ENCODE measurements around the gene SERINC5.
A peak's percentile ranks its signal among the peaks of the same experiment; 100 is the strongest.
"Not testable (repeated sequence)": the region's sequence is repeated elsewhere in the genome, so short reads cannot be mapped to it uniquely, and the experiment has no call there.

SERINC5 gene

DNA sequence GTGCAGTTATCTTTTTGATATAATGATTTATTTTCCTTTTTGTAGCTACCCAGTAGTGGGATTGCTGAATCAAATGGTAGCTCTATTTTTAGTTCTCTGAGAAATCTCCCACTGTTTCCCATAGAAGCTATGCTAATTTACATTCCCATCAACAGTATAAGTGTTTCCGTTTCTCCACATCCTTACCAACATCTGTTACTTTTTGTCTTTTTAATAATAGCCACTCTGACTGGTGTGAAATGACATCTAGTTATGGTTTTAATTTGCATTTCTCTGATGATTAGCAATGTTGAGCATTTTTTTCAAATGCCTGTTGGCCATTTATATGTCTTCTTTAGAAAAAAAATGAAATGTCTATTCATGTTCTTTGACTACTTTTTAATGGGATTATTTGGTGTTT, 94.7 kb downstream of the SERINC5 start:
- DNase-seq = no peak

DNA sequence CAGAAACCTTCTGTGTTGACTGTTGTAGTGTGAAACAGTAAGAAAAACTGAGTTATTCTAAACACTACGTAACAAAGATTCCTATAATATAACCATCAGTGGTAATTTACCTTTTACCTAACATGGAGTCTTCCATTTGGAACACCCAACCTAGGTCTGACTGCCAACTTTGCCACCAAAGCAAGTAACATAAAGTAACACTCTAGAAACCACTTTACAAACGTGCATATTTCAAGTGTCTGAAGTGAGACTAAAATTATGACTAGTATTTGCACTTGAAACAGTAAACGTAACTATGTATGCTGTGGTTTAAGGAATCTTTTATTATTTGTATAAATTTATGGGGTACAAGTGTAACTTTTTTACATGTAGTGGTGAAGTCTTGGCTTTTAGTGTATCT, 95.6 kb downstream of the SERINC5 start:
- DNase-seq = no peak

DNA sequence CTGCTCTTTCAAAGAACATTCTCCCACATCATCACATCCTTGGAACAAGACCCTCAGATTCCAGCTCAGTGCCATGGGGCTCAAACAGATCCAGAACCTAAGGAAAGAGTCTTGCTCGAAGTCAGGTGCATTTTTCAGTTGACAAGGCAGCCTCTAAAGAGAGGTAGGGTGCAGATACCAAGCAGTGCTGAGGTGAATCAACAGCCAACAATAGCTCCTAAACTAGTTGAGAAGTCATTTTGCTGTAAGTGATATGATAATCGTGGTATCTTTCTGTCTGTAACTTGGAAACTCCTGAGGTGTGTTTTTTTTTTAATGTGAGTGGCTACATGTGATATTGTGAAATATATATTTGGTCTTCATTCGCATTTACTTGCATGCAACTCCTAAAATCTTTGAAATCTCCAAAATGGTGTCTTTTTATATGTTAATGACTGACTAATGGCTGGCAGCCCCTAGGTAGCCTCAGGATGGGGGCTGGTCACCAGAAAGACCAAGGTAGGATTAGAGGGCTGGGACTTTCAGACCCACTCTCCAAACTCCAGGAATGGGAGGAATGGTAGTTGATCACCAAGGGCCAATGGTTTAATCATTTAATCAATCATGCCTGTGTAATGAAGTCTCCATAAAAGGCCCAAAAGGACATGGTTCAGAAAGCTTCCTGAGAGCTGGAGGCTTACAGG, 96.6 kb downstream of the SERINC5 start:
- DNase-seq = no peak

DNA sequence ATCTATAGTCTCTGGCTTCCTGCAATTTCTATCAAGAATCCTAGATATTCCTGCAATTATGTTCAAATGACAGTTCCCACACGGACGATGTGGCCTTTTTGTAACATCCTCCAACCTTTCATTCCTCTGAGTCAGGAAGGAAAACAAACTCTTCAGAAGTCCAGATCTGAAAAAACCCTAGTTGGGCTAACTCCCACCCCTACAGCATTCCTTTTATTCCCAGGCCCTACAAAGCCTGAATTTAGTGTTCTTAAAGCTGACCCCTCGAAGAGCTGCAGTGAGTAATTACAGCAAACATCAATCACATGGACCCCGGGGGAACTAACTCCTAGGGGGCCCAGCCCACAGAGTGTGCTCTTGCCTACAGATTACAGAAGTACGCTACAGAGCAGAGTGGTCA, 99.7 kb downstream of the SERINC5 start:
- DNase-seq = no peak

DNA sequence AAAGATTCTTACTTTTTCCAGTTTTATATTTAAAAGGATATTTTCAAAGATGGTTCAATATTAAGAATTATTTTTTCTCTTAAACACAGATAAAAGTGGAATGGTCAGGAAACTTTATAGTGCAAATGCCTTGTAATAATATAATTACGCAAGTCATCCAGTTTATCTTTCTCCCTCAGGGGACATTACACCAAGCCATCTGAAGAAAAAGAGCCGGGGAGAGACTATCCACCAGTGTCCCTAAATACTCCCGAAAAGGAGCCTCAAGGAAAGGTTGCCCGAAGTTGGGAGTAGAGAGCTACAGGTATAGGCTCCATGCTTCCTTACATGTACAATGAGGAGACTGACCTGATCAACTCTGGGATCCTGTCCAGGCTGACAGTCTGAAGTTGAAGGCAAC, 101.1 kb downstream of the SERINC5 start:
- no peak for DNase-seq

DNA sequence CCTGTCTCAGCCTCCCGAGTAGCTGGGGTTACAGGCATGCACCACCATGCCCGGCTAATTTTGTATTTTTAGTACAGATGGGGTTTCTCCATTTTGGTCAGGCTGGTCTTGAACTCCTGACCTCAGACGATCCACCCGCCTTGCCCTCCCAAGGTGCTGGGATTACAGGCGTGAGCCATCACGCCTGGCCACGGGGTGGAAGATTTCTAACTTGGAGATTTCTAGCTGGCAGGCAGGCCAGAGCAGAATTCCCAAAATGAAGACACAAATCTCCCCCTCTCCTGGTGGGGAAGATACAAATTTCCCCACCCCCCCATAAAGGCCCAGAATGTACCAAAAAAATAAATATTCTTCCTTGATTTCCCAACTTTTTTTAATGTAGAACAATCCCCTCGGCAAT, 101.6 kb downstream of the SERINC5 start:
- not testable (repeated sequence) for DNase-seq

DNA sequence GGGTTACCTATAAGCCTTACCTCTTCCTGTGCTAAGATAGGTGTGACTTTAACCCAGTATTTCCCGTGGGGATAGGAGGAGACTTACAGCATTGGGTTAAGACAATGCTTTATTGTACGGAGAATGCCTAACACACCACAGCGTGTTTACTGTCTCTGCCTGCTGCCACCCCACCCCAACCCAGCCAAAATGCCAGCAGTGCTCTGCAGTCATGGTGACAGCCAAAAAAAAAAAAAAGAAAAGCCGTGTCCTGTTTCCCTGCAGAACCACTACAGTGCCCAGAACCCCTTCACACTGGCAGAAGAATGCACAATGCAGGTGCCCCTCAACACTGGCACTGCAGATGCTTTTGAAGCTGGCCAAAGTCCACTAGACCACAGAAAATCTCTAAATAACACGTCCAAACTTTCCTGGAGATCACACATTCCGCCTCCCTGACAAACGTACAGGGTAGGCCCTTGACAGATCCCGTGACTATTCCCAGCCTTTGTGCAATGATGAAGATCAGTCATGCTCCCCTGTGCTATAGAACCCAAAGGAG, 102.2 kb downstream of the SERINC5 start:
- no peak for DNase-seq

DNA sequence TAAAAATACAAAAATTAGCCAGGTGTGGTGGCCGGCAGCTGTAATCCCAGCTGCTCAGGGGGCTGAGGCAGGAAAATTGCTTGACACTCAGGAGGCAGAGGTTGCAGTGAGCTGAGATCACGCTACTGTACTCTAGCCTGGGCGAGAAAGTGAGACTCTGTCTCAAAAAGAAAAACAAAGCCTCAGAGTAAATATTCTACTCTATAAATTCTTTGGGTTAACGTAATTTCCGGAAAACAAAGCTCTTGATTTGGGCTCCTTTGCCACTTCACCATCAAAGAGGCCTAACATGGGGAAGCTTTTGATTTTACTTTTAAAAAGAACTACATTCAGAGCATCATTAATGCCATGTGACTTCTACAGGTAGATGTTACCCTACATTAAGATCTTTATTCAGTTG, 103.1 kb downstream of the SERINC5 start:
- DNase-seq = no peak

DNA sequence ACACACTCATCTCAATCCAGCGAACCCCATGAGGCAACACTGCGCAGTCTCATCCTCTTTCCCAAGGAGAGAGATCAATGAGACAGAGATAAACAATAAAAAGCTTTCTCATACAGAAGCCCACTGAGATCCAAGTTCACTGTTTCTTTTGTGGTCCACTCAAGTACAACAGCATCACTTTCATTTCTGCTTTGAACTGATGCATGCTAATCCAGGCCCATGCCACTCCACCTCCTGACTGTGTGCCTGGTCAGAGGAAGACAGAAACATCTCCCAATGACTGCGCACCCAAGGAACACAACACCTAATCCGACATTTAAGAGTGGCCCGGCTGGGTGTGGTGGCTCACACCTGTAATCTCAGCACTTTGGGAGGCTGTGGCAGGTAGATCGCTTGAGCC, 104.0 kb downstream of the SERINC5 start:
- DNase-seq = no peak

DNA sequence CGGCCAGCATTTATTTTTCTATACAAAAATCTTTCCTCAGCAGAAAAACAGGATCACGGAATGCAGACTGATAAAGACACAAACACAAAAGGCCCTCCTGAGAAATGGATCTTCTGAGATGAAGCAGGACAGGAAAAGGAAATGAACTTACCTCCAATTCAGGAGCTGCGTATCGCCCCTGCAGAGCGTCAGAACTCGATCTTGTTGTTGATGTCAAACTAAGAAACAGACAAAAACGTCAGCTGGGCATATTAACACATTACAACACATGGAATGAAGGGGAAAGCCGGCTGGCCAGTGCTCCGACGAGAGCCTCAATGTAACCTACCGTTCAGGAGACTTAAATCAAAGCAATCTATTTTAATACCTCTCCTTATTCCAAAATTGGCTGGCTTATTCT, 105.1 kb downstream of the SERINC5 start:
- no peak for DNase-seq

DNA sequence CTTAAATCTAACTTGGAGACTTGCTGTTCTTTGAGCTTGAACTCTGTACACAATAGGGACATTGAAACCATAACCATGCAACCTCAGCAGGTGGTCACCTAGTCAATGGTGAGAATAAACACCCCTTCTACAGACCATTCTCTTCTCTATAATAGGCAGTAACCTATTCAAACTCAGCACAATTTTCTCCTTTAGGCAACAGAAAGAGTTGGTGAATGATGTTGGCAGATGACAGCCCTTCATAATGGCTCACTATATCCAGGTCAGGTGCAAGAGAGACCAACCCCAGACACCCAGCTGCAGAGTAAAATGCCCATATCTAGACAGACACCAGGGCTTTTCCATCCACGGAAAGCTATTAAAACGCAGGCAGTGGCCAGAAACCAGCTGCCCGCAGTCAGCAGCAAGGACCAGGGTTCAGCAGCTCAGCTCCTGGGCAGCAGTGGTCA, 106.7 kb downstream of the SERINC5 start:
- no peak for DNase-seq

DNA sequence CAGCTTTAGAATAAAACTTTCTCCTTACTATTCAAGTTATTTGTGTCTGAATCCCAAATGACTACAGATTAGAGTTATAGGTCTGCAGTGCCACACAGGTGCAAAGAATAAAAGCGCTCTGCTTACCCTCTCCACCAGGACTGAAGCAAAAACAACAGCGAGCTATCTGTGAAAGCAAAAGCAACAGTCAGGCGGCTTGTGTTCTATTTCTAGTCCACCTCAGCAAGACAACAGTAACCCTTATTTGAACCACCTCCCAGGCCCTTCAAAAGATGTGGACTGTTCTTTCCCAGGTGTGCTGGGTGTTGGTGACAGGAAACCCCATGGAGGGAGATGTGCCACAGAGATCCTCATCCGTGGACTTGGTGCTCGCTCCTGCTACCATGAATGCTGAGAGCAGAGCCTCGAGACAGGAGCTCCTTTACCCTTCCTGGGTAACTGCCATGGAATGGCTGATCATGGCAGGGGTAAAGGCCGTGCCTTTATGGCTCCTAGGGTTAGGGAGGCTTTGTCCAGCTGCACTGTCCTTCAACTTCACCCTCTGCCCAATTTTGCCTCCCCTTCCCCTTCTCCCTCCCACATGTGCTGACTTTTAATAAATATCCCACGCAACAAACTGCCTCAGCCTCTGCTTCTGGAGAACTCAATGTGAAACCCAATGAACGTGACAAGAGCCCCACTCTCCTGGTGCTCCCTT, 108.6 kb downstream of the SERINC5 start:
- no peak for DNase-seq

DNA sequence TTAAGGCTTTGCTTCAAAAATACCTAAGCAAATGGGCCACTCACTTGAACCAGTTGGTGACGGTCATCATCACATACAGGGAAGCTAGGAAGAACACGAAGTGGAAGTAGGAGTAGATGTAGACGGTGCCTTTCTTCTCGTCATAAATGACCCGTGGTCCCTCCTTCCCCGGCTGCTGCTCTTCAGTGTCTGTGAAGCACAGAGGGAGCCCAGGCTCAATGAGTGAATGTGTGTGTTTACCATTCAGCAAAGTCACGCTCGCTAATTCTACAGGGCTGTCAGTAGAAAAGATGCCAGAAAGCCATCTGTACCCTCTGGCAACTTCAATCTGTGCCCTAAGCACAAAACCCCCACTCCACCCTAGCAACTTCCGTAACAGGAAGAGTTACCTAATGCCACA, 109.8 kb downstream of the SERINC5 start:
- no peak for DNase-seq

DNA sequence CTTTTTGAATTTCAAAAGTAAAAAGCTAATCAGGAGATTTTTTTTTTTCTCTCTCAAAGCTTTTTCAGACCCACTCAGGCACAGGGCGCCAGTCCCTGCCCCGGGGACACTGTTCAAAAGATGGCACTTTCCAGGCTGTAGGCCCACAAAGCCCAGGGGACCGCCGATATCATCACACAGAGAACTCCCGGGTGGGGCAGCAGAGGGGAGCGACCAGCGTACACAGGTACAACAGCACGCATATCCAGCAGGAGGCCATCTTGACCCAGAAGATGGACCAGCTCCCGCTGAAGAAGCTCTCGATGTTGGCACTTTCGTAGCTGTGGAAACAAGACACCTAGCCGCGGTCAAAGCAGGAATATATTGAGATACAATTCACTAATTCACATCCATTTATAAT, 112.4 kb downstream of the SERINC5 start:
- DNase-seq = no peak

DNA sequence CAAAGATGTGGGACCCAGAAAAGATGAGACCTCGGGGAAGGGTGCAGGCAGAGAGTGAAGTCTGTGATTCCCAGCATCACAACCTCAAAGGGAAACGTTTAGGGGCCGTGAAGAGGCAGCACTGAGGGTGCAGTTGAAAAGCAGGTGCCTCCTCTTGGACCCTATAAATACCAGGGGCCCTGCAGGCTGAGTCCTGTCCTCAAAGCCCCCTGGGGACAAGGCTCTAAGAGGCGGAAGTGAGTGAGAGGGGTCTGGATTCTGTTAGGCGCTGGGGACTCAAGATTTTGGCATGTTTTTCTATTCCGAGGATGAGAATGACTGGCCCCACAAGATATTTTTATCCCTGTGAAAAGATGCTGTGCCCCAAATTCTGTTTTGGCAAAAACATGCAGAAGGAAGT, 112.9 kb downstream of the SERINC5 start:
- no peak for DNase-seq

DNA sequence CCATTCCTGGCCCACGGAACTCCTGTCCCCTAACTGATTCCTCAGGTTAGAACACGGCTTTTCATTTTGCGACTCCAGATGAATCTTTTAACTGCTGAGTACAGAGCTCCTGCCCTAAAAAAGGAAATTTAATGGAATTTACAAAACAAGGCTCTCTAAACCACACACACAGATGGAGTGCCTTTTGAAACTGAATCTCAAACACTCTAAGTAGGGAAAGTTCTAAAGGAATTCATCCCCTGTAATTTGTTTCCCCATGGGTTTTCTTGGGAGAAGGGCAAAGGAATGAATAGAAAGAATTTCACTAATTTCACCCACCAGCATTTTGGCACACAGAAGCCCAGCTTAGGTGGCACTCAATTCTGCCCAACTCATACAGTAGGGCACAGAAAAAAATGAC, 114.2 kb downstream of the SERINC5 start:
- DNase-seq = no peak

DNA sequence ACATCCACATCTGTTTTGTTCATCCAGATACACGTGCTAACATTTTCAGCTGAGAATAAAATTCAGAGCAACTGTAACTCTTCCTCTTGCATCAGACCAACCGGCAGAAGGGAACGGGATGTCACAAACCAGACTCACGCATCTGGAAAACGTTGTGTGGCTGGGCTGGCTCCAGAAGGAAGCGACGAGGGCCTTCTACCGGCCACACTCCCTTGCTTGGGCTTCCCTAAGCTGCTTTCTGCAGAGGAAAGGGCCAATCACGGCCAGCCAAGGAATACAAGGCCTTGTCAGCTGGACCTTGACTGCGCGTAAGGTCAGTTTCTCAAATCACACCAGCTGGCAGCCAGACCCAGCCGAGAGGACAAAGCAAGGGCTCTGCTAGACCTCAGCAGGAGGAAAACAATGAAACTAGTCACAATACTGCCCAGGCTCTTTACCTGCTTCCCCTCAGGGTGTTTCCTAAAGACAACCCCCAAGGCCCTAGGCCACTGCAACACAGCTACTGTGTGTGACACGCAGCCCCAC, 114.6 kb downstream of the SERINC5 start:
- DNase-seq = no peak

DNA sequence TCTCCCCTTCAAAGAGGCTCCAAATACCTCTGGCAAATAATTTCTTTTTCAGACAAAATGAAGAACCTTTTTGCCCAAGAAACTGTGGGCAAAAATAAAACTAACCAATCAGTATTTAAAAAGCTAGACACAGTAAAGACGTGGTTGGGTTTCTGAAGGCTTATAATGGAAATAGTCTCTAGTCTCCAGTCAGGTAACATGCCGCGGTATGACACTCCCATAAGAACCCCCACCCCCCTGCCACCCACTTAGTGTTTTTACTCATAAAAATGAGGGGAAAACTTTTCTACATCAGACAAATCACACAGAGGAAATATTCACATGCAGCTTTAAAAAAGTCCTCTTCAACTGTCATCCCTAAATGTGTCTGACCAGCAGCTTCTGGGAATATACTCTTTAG, 115.4 kb downstream of the SERINC5 start:
- DNase-seq = peak; percentile 72

DNA sequence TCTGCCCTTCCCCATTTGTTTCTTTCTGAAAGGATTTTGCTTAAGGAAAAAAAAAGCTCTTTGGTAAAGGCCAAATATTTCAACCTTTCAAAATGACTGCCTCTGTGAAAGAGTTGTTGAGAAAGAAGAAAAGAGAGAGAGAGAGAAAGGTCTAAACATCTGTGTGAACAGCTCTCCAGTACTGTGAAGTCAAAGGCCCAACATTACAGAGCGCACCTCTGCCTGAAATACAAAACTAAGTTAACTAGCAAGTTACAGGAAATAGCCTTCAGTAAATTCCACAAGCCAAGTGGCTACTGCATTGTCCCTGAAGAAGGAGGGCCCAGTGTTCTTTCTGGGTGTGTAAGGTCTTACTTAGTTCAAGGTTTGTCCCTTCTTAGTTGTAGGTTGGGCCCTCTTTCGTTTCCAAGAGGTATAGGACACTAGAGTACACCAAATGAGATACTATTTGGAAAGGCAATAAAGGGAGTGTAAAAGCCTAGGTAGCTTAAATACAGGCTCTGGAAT, 116.3 kb downstream of the SERINC5 start:
- no peak for DNase-seq

DNA sequence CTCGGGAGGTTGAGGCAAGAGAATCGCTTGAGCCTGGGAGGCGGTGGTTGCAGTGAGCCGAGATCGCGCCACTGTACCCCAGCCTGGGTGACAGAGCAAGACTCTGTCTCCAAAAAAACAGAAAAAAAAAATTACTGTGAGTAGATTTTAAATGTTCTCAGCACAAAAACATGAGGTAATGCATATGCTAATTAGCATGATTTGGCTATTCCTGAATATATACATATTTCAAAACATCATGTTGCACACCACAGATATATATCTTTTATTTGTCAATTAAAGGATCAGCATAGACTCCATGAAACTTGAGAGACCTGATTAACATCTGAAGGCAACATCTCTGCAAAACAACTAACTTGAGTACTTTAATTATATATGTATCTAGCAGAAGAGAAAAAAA, 117.4 kb downstream of the SERINC5 start:
- DNase-seq = no peak

DNA sequence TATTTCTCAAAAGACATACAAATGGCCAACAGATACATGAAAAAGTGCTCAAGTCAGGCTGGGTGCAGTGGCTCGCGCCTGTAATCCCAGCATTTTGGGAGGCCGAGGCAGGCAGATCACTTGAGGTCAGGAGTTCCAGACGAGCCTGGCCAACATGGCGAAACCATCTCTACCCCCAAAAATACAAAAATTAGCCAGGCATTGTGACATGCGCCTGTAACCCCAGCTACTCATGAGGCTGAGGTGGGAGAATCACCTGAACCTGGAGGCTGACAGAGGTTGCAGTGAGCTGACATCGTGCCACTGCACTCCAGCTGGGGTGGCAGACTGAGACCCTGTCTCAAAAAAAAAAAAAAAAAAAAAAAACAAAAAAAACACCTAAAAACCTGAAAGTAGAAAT, 119.0 kb downstream of the SERINC5 start:
- not testable (repeated sequence) for DNase-seq

DNA sequence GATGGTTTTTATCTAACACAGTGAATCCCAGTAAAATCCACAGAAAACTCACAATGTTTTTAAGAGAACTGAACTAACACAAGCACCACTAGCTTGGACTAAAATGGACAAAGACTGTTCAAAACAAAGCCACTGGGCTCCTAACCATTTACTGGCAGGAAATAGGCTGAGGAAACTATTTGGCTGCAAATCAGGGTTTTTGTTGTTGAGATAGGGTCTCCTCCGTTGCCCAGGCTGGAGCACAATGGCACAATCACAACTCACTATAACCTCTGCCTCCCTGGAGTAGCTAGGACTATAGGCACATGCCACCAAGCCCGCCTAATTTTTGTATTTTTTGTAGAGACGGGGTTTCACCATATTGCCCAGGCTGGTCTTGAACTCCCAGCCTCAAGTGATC, 121.0 kb downstream of the SERINC5 start:
- no peak for DNase-seq

DNA sequence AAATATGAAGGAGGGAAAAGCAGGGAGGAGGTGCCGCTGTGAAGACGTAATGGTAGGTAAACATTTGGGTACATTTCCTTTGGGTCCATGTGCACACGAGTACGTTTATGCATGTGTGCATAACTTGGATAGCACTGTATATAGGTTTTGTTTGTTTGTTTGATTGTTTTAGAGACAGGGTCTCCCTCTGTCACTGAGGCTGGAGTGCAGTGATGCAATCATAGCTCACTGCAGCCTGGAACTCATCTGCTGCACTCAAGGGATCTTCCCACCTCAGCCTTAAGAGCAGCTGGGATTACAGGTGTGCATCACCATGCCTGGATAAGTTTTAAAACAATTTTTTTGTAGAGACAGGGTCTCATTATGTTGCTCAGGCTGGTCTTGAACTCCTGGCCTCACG, 126.7 kb downstream of the SERINC5 start:
- no peak for DNase-seq

DNA sequence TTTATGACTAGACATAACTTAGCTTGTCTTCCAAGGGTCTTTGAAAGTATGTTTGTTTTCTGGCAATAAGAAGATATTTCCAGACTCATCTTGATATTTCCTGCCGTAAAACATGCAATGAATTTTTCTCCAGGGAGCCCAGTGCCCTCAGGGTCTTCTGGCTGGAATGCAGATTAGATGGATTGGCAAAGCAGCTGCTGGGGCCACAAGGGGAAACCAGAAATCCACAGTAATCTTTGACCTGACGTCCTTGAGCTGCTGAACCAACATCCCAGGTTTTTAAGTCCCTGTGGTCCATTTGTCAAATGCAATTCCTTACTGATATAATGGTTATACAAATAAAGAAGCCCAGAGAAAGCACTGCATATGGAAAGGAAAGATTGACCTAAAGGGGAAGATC, 127.7 kb downstream of the SERINC5 start:
- no peak for DNase-seq
